Hepatic stellate cell (primary cell): Measurements from ENCODE around the gene ATP2A1.
A peak's percentile ranks its signal among the peaks of the same experiment; 100 is the strongest.
"Not testable (repeated sequence)": the region's sequence is repeated elsewhere in the genome, so short reads cannot be mapped to it uniquely, and the experiment has no call there.

Source experiments
- DNase-seq: peaks from one replicate; pipeline ENCODE4 v3.0.0; 2011; ENCODE audit warnings: low spot score

The ATP2A1 gene

GRCh38 chr16:28935924-28936783, 57.9 kb downstream of the ATP2A1 start:
- DNase-seq: peak; percentile 71

- DNase-seq: no peak
Measured at GRCh38 chr16:28936784-28937155, 58.5 kb downstream of the ATP2A1 start.

GRCh38 chr16:28937222-28937876, 59.1 kb downstream of the ATP2A1 start:
- no peak for DNase-seq

- no peak for DNase-seq
Measured at GRCh38 chr16:28938721-28939120, 60.4 kb downstream of the ATP2A1 start.

- DNase-seq: not testable (repeated sequence)
Measured at GRCh38 chr16:28939825-28940224, 61.5 kb downstream of the ATP2A1 start.

- no peak for DNase-seq
Measured at GRCh38 chr16:28943281-28943680, 65.0 kb downstream of the ATP2A1 start.

- DNase-seq: no peak
Measured at GRCh38 chr16:28946681-28947080, 68.4 kb downstream of the ATP2A1 start.

GRCh38 chr16:28950648-28951409, 72.5 kb downstream of the ATP2A1 start, which contains the start of gene NFATC2IP:
TSS of gene NFATC2IP (plus strand) at chr16:28950937. CDS start at chr16:28951012, 75 bp downstream.
- DNase-seq: peak; percentile 100

- DNase-seq: no peak
Measured at GRCh38 chr16:28951410-28951943, 73.2 kb downstream of the ATP2A1 start.
